GM10266 (cell line): Measurements from ENCODE around the gene SLC31A2.
"Not testable (repeated sequence)": the region's sequence is repeated elsewhere in the genome, so short reads cannot be mapped to it uniquely, and the experiment has no call there.

Experiments
- DNase-seq: peaks from one replicate; pipeline ENCODE4 v3.0.0; 2012; ENCODE audit errors: extremely low spot score
- CTCF ChIP-seq: IDR thresholded peaks from 2 replicates; pipeline ENCODE4 v1.5.1; 2012; ENCODE audit warnings: mild to moderate bottlenecking, low read depth; ENCODE audit not compliant: control insufficient read depth, insufficient read depth; ENCODE audit errors: missing control alignments

Gene SLC31A2

GRCh38 chr9:113143432-113144227 lies 7.2 kb upstream of the SLC31A2 start:
- DNase-seq: no peak
- TF ChIP-seq CTCF: no peak

- DNase-seq: no peak
- no peak for TF ChIP-seq CTCF
These were observed 2.5 kb upstream of the SLC31A2 start for GRCh38 chr9:113148372-113148705.

GRCh38 chr9:113148781-113149510 lies 1.9 kb upstream of the SLC31A2 start:
- no peak for TF ChIP-seq CTCF
- DNase-seq: no peak

GRCh38 chr9:113149561-113149960 lies 1.2 kb upstream of the SLC31A2 start:
- not testable (repeated sequence) for DNase-seq

- TF ChIP-seq CTCF: no peak
- no peak for DNase-seq
These were observed 1.2 kb downstream of the SLC31A2 start for GRCh38 chr9:113151696-113152630.

- no peak for DNase-seq
- no peak for TF ChIP-seq CTCF
These were observed 1.9 kb downstream of the SLC31A2 start for GRCh38 chr9:113152699-113153098.

- DNase-seq: no peak
- no peak for TF ChIP-seq CTCF
These were observed 2.8 kb downstream of the SLC31A2 start for GRCh38 chr9:113153599-113153998.
